Measurements from ENCODE around the gene INSIG2.

INSIG2 gene

GRCh38 chr2:118127250-118127649 lies 39.0 kb downstream of the INSIG2 start:
- no peak for DNase-seq (ENCODE audit: low read depth in 2 of 2, low spot score in 1 of 2)

- DNase-seq (ENCODE audit: low read depth in 2 of 2, low spot score in 1 of 2): no peak
These were observed 40.6 kb downstream of the INSIG2 start for GRCh38 chr2:118128826-118129225.

GRCh38 chr2:118130385-118130784 lies 42.1 kb downstream of the INSIG2 start:
- DNase-seq (ENCODE audit: low read depth in 2 of 2, low spot score in 1 of 2): no peak

GRCh38 chr2:118131771-118132170 lies 43.5 kb downstream of the INSIG2 start:
- no peak for DNase-seq (ENCODE audit: low read depth in 2 of 2, low spot score in 1 of 2)

- DNase-seq (ENCODE audit: low read depth in 2 of 2, low spot score in 1 of 2): no peak
These were observed 45.6 kb downstream of the INSIG2 start for GRCh38 chr2:118133916-118134315.

- no peak for DNase-seq (ENCODE audit: low read depth in 2 of 2, low spot score in 1 of 2)
These were observed 46.4 kb downstream of the INSIG2 start for GRCh38 chr2:118134650-118135049.

- DNase-seq (ENCODE audit: low read depth in 2 of 2, low spot score in 1 of 2): no peak
These were observed 56.9 kb downstream of the INSIG2 start for GRCh38 chr2:118145207-118145606.

- DNase-seq (ENCODE audit: low read depth in 2 of 2, low spot score in 1 of 2): no peak
These were observed 57.5 kb downstream of the INSIG2 start for GRCh38 chr2:118145806-118146205.

- DNase-seq (ENCODE audit: low read depth in 2 of 2, low spot score in 1 of 2): no peak
These were observed 58.3 kb downstream of the INSIG2 start for GRCh38 chr2:118146315-118147283.

GRCh38 chr2:118148133-118148532 lies 59.9 kb downstream of the INSIG2 start:
- DNase-seq (ENCODE audit: low read depth in 2 of 2, low spot score in 1 of 2): no peak

GRCh38 chr2:118148809-118149208 lies 60.5 kb downstream of the INSIG2 start:
- no peak for DNase-seq (ENCODE audit: low read depth in 2 of 2, low spot score in 1 of 2)

- no peak for DNase-seq (ENCODE audit: low read depth in 2 of 2, low spot score in 1 of 2)
These were observed 62.0 kb downstream of the INSIG2 start for GRCh38 chr2:118150294-118150693.

- DNase-seq (ENCODE audit: low read depth in 2 of 2, low spot score in 1 of 2): no peak
These were observed 63.6 kb downstream of the INSIG2 start for GRCh38 chr2:118151831-118152230.

GRCh38 chr2:118153433-118153832 lies 65.2 kb downstream of the INSIG2 start:
- DNase-seq (ENCODE audit: low read depth in 2 of 2, low spot score in 1 of 2): no peak

- no peak for DNase-seq (ENCODE audit: low read depth in 2 of 2, low spot score in 1 of 2)
These were observed 65.9 kb downstream of the INSIG2 start for GRCh38 chr2:118154176-118154575.
